Dedifferentiated amniotic fluid mesenchymal stem cell (primary cell): Measurements from ENCODE around the gene FMO4.
"Not testable (repeated sequence)": the region's sequence is repeated elsewhere in the genome, so short reads cannot be mapped to it uniquely, and the experiment has no call there.

Source experiments
- DNase-seq: peaks from one replicate; pipeline ENCODE4 v3.0.0-alpha.2; 2016; ENCODE audit errors: extremely low spot score

Gene FMO4

GRCh38 chr1:171313835-171314320, at the start of gene FMO4:
FMO4 (plus strand) TSS chr1:171314183; CDS start chr1:171319826, 5,643 bp downstream.
- DNase-seq = peak; percentile 100

GRCh38 chr1:171265686-171266085, 48.3 kb upstream of the FMO4 start:
- DNase-seq = no peak

GRCh38 chr1:171266930-171267329, 47.1 kb upstream of the FMO4 start:
- no peak for DNase-seq

GRCh38 chr1:171267391-171267790, 46.6 kb upstream of the FMO4 start:
- DNase-seq = no peak

- no peak for DNase-seq
Observed at GRCh38 chr1:171270806-171271205, 43.2 kb upstream of the FMO4 start.

GRCh38 chr1:171277534-171277933, 36.4 kb upstream of the FMO4 start:
- no peak for DNase-seq

GRCh38 chr1:171279234-171279633, 34.7 kb upstream of the FMO4 start:
- DNase-seq = no peak

- no peak for DNase-seq
Observed at GRCh38 chr1:171279678-171280077, 34.3 kb upstream of the FMO4 start.

GRCh38 chr1:171280599-171280998, 33.4 kb upstream of the FMO4 start:
- no peak for DNase-seq

- peak; percentile 25 for DNase-seq
Observed at GRCh38 chr1:171286032-171286705, 27.8 kb upstream of the FMO4 start.

GRCh38 chr1:171290621-171291020, 23.4 kb upstream of the FMO4 start:
- DNase-seq = no peak

- peak; percentile 29 for DNase-seq
Observed at GRCh38 chr1:171292799-171293198, 21.2 kb upstream of the FMO4 start.

GRCh38 chr1:171295383-171295782, 18.6 kb upstream of the FMO4 start:
- DNase-seq = not testable (repeated sequence)

GRCh38 chr1:171295821-171296220, 18.2 kb upstream of the FMO4 start:
- DNase-seq = no peak

- no peak for DNase-seq
Observed at GRCh38 chr1:171296897-171297296, 17.1 kb upstream of the FMO4 start.

- DNase-seq = no peak
Observed at GRCh38 chr1:171298696-171299095, 15.3 kb upstream of the FMO4 start.

- no peak for DNase-seq
Observed at GRCh38 chr1:171299342-171299741, 14.6 kb upstream of the FMO4 start.

GRCh38 chr1:171300401-171300800, 13.6 kb upstream of the FMO4 start:
- no peak for DNase-seq

- no peak for DNase-seq
Observed at GRCh38 chr1:171310661-171311087, 3.3 kb upstream of the FMO4 start.

- DNase-seq = no peak
Observed at GRCh38 chr1:171311771-171312558, 2.0 kb upstream of the FMO4 start.

- no peak for DNase-seq
Observed at GRCh38 chr1:171313319-171313834, 606 bp upstream of the FMO4 start.

- DNase-seq = no peak
Observed at GRCh38 chr1:171329251-171329650, 15.3 kb downstream of the FMO4 start.
